Measurements from ENCODE around the gene ATXN7L1.

GRCh38 chr7:105693576-105693975, 182.8 kb downstream of the ATXN7L1 start:
- TF ChIP-seq CTCF (IDR thresholded peaks at IDR 0.05) (no peak), POLR2A (IDR thresholded peaks at IDR 0.05) (no peak)
